NCI-H1048 (cell line): Measurements from ENCODE around the gene C13orf46.
"Not testable (repeated sequence)": the region's sequence is repeated elsewhere in the genome, so short reads cannot be mapped to it uniquely, and the experiment has no call there.

Experiments
- DNase-seq: peaks from one replicate; lab custom pipeline; 2025; lab: John Stamatoyannopoulos, UW

C13orf46 gene

GRCh38 chr13:113973218-113974164 is at the start of gene C13orf46:
TSS of gene C13orf46 (minus strand) at chr13:113974076. CDS start at chr13:113973997, 79 bp downstream.
- no peak for DNase-seq

GRCh38 chr13:114022876-114023275 is 49.0 kb upstream of the C13orf46 start:
- DNase-seq, result no peak

GRCh38 chr13:114022309-114022669 is 48.4 kb upstream of the C13orf46 start:
- DNase-seq, result no peak

DNA sequence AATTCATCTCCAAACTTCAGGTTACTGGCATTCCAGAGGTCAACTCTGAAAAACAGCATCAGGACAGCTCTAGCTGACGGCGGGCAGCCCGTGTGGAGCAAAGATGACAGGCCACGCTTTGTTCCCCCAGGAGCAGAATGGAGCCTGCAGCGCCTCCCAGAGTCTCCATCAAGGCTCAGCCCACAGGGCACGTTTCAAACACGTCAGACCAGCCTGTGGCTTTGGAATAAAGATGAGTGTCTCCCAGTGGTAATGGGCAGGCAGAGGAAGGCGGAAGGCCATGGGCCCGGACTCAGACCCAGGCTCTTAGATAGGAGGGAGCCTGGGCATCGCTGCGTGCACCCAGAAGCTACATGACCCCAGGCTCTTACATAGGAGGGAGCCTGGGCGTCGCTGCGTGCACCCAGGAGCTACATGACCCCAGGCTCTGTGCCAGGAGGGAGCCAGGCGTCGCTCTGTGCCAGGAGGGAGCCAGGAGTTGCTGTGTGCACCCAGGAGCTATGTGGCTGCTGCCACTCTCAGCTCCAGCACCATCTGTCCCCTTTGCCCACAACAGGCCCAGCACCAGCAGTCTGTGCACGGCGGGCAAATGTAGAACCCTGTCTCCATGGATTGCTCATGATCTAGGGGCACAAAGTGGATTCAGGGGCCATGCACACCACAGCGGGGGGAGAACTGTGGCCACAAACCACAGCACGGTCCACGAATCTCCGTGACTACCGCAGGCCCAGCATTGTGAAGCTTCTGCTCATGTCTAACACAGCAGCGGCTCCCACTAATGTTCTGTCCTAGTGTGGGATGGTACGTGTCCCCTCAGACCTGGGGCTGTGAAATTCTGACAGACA is 47.8 kb upstream of the C13orf46 start:
- DNase-seq, result no peak

DNA sequence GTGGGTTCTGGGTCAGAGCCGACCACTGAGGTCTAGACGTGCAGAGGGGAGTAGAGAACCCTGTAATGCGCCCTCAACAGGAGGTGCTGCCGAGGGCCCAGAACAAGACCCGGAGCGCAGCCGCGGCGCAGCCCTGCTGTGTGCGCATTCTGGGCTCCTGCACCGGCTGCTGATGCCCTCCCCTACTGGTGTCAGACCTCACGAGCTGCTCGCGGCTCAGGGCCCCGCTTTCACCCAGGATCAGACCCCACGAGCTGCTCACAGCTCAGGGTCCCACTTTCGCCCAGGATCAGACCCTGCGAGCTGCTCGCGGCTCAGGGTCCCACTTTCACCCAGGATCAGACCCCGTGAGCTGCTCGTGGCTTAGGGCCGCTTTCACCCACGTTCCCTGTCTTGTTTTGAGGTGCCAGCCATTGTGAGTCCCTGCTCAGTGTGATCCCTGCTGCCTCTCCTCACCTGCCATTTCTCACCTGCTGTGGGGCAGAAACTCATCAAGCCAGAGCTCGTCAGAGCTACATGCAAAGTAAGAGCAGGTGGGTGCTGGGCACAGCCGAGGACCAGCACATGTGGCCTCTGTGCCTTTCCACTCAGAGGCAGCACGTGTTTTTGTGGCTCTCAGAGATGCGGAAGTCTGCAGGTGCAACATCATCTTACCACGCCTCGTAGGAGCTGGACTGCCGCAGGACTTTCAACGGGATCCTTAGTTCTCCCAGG is 47.0 kb upstream of the C13orf46 start:
- no peak for DNase-seq

DNA sequence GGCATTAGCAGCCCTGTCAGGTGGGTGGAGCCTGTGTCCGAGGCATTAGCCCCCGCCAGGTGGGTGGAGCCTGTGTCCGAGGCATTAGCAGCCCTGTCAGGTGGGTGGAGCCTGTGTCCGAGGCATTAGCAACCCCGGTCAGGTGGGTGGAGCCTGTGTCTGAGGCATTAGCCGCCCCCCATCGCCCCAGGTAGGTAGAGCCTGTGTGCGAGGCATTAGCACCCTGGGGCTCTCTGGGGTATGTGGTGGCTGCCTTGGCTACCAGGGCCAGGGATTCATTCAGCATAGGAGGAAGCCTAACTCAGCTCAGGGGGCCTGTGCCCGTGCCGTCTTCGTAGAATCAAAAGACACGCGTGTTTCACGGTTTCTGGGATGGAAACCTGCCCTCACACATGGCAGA is 46.3 kb upstream of the C13orf46 start:
- not testable (repeated sequence) for DNase-seq

DNA sequence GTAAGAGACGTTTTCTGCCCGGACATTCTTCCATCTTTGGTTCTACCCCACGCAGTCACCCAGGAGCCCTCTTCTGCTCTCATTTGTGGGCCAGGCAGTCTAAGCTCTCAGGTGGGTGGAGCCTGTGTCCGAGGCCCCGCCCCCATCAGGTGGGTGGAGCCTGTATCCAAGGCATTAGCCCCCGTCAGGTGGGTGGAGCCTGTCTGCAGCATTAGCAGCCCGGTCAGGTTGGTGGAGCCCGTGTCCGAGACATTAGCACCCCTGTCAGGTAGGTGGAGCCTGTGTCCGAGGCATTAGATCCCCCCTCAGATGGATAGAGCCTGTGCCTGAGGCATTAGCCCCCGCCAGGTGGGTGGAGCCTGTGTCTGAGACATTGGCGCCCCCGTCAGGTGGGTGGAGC is 45.5 kb upstream of the C13orf46 start:
- DNase-seq, result no peak

DNA sequence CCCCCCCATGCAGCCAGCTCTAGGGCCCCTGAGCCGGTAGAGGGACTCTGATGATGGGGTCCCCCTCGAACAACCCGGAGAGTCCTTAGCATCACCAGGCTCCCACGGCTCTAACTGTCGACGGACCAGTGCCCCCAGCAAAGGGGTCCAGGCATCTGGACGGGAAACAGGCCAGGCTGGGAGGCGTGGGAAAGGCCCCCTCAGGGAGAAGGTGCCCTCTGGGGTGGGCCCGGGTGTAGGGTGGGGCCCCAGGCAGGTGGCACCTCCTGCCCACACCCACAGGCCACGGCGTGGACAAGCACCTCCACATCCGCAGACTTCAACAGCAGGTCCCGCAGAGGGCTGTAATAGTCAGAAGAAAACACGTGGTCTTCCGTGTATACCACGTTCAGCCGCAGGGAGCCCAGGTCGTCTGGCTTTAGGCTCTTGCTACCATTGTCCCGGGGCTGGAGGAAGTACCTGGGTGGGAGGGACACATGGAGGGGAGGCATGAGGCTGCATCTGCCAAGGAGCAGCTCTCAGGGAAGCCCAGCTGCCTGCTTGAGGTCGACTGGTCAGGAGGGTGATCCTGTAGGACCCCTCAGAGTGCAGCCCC is 44.7 kb upstream of the C13orf46 start:
- no peak for DNase-seq

GRCh38 chr13:114017966-114018365 is 44.1 kb upstream of the C13orf46 start:
- no peak for DNase-seq

- DNase-seq, result no peak
Observed at GRCh38 chr13:114017028-114017630, 43.3 kb upstream of the C13orf46 start.

DNA sequence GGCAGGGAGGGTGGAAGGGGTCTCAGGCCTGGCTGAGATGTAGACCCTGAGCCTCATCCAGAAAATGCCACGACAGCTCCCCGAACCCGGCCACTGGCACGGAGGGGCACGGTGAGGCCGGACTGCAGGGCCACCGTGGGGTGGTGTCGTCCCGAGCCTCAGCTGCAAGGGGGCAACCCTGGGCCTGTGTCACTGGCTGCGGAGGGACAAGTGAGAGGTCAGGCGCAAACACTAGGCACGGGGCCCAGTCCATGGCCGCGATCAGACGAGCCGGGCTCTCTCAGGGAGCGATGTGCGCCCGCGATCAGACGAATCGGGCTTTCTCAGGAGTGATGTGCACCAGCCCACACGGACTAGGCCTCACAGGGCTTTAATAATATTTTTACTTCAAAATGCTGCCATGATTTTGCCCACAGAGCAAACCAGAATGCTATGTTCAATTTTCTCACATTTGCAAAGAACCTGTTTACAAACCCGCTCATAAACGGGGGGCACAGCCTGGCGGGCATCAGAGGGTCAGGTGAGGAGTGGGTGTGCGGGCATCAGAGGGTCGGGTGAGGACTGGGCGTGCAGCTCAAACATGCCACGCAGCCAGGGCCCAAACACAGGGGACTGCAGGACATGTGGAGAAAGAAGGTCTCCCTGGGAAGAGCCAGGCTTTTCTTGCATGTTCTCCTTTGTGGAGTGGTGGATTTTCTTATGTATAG is 42.6 kb upstream of the C13orf46 start:
- DNase-seq, result no peak

DNA sequence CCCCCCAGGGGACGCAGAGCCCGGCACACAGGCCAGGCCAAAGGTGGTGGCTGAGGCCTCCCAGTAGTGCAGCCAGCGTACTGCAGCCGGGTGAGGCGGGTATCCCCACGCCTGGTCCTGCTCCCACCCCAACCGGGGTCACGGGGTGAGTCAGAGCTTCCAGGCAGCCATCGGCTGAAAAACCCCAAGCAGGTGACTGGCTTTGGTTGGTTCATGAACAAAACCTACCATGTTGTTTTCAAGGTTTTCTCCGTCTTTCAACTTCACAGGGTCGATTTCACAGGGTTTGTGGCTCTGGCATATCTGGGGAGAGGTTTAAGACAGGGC is 42.1 kb upstream of the C13orf46 start:
- DNase-seq, result no peak

DNA sequence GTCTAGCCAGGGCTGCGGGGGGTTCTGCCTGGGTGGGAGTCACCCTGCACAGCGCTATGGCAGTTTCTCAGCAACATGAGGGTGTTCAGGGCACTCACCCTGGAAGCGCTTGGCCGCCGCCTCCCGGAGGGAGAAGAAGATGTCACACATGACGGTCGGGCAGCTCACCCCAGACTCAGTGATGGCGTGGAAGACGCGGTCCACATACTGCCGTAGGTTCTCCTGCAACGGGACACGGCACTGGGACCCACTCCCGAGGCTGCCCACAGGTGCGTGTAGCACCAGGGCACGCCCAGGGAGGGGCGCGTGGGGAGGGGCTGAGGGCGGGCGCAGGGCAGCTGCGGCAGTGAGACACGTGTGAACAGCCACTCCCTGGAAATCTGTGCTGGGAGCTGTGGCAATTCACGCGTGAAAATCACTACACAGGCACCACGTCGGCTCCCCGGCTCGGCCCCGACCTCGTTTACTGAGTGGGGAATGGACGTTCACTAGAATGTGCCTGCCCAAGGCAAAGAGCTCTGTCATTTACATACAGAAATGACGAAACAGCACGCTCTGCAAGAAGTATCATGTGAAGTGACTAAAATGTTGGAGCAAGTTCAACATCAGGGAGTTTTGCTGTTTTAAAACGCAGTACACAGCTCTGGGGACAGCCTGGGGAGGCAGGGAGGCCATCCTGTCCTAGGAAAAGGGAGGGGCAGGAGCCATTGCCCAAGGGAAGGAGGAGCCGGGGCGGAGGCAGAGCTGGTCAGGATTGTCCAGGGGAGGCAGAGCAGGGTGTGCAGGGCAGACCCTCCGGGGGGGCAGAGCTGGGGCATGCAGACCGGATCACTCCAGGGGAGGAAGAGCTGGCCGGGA is 41.5 kb upstream of the C13orf46 start:
- DNase-seq, result no peak

DNA sequence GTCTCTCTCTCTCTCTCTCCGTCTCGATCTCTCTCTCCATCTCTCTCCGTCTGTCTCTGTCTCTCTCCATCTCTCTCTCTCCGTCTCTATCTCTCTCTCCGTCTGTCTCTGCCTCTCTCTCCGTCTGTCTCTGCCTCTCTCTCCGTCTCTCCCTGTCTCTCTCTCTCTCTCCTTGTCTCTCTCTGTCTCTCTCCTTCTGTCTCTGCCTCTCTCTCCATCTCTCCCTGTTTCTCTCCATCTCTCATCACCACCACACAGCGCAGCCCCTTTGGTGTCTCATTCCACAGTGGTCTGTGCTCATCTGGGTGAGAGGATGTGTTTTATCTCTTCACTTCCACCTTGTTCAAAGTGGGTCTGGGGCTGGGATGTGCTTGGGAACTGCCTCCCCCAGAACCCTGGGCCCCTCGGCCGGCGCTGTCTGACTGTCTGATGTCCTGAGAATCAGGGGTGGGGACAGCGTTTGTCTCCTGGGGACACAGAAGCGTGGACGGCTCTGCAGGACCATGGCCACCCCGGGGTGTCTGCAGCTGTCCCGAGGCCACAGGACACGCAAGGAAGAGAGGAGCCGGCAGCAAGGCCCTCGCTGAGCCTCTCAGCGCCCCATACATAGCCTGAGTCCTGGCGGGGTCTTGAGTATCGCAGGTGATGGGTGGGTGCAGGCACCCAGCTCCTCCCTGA is 40.2 kb upstream of the C13orf46 start:
- no peak for DNase-seq

DNA sequence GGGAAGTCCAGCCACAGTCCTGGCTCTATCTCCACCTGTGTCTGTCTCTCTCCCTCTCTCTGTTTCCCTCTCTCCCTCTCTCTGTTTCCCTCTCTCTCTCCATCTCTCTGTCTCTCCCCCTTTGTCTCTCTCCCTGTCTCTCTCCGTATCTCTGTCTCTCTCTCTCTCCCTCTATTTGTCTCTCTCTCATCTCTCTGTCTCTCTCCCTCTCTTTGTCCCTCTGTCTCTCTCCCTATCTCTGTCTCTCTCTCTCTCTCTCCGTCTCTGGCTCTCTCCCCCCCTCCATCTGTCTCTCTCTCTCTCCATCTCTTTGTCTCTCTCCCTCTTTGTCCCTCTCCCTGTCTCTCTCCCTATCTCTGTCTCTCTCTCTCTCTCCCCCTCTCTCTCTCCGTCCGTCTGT is 39.5 kb upstream of the C13orf46 start:
- no peak for DNase-seq

- no peak for DNase-seq
Observed at GRCh38 chr13:114012921-114013320, 39.0 kb upstream of the C13orf46 start.

- no peak for DNase-seq
Observed at GRCh38 chr13:114012141-114012540, 38.3 kb upstream of the C13orf46 start.

DNA sequence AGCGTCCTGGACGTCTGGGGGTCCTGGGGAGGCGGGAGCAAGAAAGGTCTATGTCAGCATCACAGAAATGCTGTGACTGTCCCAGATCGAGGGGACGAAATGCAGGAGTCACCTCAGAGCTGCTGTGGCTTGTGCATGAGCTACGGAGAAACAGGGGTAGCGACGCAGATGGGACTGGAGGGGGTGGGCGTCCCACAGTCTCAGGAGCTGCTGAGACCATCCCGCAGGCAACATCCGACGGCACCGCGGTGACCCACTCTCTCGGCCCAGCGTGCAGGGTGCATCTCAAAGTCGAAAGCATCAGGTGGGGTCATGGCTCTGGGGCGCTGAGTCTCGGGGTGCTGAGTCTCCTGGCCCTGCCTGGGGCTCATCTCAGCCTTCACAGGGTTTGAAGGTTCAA is 37.4 kb upstream of the C13orf46 start:
- DNase-seq, result no peak

DNA sequence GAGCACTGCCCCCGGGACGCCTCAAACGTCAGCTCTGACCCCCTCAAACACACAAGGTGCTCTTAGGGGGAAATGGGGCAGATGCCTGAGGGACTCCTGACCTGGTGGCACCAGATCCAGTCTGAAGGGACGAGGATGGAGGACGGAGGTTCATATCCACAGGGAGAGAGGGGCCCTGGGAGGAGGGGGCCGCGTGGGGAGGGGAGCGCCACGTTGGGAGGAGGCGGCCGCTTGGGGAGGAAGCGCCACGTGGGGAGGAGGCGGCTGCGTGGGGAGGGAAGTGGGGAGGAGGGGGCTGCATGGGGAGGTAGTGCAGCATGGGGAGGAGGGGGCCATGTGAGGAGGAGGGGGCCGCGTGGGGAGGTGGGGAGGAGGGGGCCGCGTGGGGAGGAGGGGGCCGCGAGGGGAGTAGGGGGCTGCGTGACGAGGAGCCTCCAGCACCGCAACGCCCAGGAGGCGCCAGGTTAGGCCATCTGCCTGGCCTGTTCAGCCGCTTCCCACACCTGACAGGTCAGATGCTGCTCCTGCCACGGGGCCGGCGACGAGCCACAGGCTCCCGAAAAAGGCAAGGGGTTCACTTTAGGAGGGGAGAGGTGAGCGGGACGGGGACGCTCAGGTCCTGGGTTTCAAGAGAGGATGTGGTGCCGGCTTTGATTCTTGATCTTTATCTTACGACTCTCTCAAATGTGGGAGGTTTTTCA is 36.7 kb upstream of the C13orf46 start:
- no peak for DNase-seq
